HK-2 (cell line): ENCODE measurements around the gene USP4.
"Not testable (repeated sequence)": the region's sequence is repeated elsewhere in the genome, so short reads cannot be mapped to it uniquely, and the experiment has no call there.

Experiments used
- DNase-seq: peaks from one replicate; pipeline ENCODE4 v3.0.0-alpha.2; 2018; ENCODE audit not compliant: unreplicated experiment

Gene USP4

GRCh38 chr3:49253512-49253911, 86.3 kb downstream of the USP4 start:
- DNase-seq, result no peak

DNA sequence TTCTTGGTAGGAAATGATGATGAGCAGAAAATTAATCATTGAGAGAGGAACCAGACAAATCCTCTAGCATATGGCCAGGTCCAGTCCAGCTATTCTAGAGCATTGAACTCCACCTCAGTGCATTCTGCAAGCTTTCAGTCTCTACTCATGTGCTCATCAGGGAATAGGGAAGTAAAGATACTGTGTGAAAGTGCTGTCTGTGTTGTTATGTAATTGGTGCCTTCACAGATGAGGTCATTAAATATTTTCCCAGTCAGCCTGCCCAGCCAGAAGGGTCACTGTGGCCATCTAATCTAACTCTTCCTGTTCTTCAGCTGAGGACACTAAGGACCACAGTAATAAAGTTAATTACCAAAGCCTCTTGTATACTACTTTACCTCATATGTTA, 91.0 kb downstream of the USP4 start:
- DNase-seq, result no peak

DNA sequence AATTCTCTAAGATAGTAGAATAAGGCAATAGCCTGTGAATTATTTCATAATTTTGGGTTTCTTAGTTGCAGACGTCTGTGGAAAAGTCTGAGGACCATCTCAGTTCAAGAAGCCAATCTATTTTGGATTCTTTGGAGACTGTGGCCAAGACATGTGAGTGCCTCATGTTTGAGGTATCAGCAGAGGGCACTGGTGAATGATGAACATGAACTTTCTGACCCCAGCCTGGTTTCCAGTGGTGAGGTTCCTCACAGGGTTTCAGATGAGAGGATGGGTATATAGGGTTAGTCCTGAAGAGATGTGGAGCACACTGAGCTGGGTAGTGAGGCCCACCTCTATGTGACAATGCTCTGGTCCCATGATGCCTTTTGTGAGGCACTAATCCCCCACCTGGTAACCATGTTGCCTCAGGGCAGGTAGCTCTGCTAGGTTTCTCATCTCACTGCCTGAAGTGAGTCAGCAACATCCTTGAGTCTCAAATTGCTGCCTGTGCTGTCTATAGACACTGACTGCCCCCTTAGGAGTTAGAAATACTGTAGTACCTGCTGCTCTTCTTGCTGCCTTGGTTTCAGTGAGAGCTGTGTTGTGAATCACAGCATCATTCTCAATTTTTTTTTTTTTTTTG, 95.2 kb downstream of the USP4 start:
- DNase-seq, result no peak

DNA sequence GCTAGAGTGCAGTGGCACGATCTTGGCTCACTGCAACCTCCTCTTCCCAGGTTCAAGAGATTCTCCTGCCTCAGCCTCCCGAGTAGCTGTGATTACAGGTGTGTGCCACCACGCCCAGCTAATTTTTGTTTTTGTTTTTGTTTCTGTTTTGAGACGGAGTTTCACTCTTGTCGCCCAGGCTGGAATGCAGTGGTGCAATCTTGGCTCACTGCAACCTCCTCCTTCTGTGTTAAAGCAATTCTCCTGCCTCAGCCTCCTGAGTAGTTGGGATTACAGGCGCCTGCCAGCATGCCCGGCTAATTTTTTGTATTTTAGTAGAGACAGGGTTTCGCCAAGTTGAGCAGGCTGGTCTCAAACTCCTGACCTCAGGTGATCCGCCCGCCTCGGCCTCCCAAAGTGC, 99.8 kb downstream of the USP4 start:
- not testable (repeated sequence) for DNase-seq

GRCh38 chr3:49238274-49239127, 101.4 kb downstream of the USP4 start:
- DNase-seq, result no peak

- no peak for DNase-seq
Observed at GRCh38 chr3:49237344-49237743, 102.5 kb downstream of the USP4 start.

GRCh38 chr3:49236226-49236625, 103.6 kb downstream of the USP4 start:
- DNase-seq, result no peak

GRCh38 chr3:49228817-49229216, 111.0 kb downstream of the USP4 start:
- DNase-seq, result not testable (repeated sequence)
